ENCODE measurements around the gene CROCC2.

Gene CROCC2

DNA sequence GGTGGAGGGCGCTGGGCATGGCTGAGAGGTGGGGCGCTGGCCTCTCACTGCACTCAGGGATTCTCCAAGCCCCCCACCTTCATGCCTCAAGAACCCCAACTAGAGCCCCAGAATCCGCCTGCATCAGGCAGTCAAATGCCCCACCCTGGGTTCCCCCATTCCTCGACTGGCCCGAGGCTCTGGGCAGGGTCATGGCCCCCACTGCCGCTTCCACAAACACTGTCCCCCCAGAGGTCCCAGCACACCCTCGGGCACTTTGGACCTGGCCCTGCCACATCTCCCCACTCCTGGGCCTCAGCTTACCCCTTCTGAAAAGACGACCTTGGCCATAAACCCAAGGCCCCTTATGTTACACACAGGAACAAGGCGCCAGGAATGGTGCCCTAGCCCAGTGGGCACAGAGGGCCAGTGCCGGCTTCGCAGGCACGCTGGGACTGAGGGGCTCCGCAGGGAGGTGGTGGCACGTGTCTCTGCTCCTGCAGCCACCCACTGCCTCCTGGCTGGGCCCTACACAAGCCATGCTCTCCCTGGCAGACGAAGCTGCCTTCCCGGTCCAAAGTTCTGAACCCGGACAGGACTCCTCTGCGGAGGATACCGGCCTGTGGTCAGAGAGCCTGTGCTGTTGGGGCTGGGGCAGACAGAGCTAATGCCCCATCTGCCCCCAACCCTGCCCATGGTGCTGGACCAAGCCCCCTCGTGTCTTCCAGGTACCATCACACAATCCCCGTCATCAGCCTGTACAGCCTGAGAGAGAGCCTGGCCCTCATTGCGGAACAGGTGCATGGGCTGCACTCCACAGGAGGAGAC lies 30.7 kb upstream of the CROCC2 start:
- no peak for DNase-seq

DNA sequence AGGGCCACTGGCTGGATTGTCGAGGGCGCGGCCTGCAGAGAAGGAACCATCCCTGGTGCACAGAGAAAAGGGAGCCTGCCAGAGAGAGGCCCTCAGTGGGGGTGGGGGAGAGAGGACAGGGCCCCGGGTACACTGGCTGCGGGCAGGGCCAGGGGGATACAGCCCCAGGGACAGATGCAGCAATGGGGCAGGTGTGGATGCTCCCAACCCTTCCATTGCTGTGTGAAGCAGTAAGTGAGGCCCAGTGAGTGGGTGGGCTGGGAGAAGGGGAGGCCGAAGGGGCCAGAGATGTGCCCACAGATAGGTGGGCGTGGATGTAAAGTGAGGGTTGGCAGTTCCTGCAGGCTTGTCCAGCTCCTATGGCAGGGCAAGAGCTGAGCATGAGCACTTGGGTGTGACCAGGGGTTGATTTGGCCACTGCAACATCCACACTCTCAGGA lies 30.1 kb upstream of the CROCC2 start:
- no peak for DNase-seq

DNA sequence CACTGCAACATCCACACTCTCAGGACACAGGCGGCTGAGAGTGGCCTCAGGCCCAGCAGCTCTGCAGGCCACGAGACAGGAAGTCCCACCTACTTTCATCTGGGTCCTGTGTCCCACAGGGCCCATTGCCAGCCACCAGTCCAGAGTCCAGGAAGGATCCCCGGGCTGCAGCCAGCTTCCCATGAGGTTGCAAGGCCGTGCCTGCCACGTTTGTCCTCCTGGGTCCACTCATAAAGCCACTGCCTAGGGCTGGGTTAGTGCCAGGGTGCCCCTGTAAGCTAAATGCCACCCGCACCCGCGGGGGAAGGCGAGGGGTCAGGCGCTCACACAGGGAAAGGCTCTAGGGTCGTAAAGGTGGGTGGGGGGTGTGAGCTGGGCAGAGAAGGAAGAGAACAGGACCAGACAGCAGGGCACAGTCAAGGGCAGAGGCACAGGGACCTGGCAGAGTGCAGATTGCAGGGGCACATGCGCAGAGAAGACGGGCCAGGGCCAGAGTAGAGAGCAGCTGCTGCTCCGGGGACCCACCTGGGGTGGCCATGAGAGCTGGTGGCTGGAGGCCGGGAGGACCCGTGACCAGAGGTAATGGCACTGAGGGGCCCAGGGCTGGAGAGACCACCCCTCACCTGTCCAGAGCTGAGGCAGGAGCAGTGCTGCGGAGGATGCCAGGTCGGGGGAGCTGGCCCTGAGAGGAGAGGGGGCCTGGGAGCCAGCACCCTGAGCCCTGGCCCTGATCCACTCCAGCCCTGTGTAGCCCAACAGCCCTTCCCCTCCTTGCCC lies 29.5 kb upstream of the CROCC2 start:
- no peak for DNase-seq

DNA sequence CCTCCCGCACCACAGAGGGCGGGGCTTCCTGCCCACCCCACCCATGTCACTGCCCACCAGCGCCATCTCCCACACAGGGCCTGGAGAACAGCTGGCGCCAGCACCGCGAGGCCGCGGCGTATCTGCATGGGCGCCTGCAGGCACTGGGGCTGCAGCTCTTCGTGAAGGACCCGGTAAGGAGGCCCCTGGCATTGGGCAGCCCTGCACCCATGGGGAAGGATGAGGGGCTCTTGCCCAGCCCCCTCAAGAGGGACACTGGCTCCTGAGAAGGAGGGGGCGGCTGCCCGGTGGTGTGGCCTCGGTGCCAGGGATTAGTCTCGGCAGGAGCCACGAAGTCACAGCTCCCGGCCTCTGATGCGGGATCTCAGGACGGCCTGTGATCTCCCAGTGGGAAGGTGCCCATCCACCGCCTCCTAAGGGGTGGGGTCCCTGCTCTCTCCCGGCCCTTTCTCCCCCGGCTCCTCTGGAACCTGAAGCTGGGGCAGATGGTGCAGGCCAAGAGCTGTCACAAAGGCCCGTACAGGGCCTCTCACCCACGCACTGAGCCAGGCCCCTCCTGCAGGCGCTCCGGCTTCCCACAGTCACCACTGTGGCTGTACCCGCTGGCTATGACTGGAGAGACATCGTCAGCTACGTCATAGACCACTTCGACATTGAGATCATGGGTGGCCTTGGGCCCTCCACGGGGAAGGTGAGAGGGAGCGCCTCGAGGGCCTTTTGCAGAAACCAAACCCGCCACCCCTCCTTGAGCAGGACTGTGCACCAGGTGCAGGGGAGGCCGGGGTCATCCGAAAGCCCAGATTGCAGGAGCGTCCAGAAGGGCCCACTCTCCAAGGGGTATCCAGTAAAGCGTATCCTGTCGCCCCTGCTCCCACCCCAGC lies 28.4 kb upstream of the CROCC2 start:
- no peak for DNase-seq

DNA sequence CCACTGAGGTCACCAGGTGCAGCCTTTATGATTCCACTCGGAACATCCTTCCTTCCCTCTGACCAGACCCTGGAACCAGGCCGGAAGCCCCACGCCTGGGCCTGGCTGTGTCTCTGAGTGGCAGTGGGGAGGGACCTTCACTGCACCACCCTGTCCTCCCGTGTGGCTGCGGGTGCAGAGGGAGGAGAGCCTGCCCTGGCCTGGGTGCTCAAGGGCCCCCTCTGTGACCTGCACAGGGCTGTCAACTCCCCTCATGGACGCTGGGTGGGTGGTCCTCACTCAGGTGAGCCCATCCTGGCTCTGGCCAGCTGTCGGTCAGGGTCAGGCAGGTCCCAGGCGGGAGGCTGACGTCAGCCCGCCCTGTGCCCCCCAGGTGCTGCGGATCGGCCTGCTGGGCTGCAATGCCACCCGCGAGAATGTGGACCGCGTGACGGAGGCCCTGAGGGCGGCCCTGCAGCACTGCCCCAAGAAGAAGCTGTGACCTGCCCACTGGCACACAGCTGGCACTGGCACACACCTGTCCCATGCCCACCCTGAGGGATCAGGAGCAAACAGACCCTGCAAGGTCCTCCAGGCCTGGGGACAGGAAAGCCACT lies 27.7 kb upstream of the CROCC2 start:
- DNase-seq, result no peak

DNA sequence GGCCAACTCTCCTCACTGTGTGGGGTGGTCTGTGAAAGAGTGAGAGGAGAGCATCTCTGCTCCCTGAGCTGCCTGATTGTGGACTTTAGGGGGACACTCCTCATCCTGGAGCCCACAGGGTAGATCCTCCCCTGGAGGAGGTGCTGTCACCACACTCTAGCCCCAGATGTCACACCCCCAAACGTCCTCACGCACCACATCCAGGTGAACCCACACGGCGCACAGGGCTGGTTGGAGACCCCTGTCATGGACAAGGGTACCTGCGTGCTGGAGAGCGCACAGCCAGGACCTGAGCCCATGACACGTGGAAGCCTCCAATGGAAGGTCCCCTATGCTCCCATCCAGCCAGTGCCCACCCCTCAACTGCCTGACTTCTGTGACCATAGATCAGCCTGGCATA lies 27.0 kb upstream of the CROCC2 start:
- no peak for DNase-seq

DNA sequence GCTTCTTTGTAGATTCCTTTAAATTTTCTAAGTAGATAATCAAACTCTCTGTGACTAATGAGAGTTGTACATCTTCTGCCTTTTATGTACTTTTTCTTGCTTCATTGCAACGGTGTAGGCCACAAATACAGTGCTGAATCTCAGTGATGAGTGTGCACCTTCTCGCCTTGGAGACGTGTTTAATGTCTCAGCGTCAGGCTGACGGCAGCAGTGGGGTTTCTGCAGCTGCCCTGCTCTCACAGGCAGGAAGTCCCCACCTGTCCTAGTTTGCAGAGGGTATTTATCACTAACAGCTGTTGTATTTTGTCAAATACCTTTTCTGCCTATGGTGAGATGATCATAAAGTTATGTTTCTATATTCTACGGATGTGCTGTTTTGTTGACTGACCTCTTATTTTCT lies 24.2 kb upstream of the CROCC2 start:
- no peak for DNase-seq

DNA sequence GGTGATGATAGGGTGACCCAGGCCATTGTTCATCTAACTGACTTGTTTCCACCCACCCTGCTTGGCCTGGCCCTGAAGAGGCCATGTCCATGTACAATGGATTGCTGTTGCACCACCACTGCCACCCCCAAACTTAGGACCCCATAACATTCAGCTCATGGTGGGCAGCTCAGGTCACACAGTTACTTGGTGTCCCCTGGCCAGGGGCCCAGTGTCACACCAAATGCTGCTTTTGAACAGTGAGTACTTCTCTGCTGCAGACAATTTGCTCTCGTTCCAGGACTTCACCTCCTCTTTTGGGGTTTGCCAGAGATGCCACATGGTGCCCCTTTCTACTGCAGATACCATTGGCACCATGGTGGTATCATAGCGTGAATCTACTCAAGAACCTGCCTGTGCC lies 21.9 kb upstream of the CROCC2 start:
- DNase-seq, result no peak

DNA sequence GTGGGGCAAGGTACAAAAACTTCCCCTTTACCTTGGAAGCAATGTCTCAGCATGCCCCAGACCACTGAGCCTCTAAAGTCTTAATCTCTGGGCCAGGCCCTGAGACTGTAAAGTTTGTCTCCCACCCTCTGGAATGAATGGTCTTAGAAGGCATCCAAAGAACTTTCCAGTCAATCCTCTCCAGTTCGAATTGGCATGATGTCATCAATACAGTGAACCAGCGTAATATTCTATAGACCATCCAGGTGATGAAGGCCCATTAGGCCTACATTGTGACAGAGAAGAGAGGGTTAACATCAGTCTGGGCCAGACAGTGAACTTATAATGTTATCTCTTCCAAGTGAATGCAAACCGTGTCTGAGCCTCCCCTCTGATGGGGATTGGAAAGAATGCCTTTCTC lies 21.4 kb upstream of the CROCC2 start:
- DNase-seq, result no peak

DNA sequence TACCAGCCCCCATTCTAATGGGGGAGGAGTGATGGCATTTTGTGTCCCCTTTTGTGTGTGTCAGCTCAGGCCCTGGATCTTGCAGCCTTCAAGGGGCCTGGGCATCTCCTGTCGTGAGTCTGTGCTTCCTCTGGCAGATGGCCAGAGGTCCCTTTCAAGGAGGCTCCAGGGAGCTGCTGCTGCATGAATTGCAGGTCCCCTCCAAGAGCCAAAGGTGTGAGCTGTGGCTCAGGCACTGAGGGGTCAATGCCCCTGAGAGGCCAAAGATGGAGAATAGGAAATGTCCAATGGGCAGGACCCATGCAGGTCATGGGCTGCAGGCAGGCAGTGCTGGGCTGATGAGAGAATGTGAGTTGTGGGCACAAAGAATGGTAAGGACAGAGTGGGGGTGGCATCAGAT lies 20.6 kb upstream of the CROCC2 start:
- no peak for DNase-seq

DNA sequence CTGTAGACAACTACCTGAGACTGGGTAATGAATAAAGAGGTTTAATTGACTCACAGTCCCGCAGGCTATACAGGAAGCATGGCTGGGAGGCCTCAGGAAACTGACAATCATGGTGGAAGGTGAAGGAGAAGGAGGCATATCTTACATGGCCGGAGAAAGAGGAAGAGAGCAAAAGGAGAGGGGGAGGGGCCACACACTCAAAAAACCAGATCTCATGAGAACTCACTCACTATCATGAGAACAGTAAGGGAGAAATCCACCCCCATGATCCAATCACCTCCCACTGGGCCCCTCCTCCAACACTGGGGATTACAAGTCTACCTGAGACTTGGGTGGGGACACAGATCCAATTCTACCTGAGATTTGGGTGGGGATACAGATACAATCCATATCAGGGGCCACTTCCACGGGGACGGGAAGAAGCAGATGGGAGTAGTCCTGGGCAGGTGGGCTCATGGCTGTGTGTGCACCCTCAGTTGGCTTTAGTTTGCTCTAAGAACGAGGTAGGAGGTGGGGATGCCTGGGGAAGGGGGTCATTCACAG lies 20.0 kb upstream of the CROCC2 start:
- no peak for DNase-seq

DNA sequence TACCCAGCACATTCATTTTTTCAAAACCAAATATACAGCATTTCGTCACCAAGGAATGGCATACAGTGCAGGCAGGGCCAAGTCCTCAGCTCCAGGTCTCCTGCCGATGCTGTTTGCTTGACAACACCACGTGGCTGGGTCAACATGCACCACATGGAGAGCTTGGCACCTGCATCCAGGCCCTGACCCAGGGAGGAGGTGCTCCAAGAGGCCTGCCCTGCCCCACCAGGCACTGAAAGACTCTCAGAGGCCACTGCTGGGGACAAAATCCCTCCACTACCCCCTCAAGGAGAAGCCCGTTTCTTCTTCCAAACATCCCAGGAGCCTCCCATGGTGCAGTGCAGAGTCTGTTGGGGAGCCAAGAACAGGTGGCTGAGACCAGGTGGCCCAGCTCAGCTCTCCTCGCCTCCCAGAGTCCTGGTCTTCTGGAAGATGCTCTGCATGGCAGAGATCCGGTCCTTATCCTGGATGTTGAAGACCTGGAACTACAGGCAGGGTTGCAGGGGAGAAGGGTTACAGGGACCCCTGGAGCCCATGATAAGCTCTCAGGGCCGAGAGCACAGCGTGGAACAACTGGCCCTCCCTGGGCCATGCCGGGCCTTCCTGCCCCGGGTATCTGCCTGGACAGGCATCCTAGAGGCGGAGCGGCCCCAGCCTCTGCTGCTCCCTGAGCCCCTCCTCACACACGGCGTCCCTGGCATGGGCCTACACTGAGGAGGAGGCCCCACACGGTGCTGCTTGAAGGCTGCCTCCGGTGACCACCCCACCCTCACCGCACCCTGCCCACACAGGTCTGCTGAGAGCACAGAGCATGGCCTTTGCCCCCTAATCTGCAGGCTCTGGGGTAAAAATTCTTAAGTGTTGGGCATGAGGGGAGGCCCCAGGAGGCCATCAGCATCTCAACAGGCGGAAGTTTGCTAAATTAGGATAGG lies 19.2 kb upstream of the CROCC2 start:
- DNase-seq, result no peak

DNA sequence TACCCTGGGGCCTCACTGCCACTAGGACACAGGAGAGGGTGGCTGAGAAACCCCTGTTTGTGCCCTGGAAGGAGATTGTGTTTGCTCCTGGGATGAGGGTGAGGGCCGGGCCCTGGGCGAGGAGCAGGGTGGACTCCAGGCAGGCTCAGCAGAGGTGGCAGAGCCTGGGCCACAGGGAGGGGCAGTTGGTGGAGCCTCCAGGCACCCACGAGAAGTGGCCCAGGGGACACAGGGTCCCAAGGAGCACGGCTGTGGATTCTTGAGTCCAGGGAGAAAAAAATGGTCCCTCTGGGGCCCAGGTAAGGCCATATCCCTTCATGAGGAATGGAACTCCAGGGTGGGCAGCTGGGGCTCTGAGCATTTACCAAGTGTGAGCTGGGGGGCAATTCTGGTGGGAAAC lies 18.5 kb upstream of the CROCC2 start:
- DNase-seq, result no peak

DNA sequence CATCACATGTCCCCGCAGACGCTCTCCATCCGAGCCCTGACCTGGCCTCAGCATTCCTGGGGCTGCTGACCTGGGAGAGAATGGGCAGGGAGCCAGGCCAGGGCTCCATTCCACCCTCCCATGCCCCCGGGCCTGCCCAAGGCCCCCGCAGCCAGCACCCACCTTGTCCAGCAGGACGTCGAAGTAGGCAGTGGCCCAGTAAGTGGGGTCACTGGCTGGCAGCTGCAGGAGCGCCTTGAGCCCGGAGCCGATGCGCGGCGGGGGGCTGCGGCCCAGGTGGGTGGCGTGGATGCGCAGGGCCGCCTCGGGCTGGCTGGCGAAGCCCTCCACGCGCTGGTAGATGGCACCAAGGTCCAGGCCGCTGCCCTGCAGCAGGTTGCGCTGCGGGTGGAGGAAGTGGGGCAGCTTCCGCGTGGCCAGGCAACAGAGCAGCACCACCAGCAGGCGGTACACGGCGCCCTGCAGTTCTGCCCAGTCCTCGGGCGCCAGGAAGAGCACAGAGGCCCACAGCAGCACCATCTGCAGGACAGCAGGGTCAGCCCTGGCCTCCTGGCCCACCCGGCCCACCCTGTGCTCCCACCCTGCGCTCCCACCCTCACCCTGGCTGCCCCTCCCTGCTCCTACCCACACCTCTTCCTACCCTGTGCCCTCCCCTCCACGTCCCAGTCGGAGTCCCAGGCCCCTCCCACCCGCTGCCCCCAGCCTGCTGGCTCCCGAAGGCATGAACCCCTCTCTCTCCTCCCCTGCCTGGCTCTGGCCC lies 17.8 kb upstream of the CROCC2 start:
- no peak for DNase-seq

DNA sequence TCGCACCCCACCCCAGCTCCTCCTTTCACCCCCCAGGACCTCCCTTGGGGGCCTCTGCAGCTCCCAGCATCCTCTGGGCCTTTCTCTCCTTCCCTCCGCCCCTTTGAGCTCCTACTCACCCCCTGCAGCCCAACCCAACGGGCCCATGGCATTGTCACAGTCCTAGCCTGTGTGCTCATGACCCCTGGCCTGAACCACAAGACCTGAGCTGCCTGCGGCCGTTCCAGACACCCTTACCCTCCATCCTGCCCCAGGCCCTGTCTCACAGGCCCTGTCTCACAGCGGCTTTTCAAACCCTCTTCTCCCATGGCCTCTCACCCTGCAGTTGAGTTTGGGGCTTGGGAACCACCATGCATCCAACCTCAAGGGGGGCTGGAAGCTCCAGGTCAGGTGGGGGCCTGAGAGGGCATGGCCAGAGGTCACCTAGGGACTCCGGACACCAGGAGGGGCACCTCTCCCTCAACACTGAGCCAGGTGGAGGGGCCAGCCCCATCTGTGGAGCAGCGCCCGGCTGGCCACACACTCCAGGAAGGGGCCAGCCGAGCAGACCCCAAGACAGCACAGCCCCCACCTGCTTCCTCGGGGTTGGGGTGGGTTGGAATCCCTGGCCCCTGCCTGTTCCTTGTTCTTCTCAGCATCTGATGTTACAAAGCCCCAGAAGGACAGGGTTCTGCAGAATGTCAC lies 17.1 kb upstream of the CROCC2 start:
- DNase-seq, result no peak

DNA sequence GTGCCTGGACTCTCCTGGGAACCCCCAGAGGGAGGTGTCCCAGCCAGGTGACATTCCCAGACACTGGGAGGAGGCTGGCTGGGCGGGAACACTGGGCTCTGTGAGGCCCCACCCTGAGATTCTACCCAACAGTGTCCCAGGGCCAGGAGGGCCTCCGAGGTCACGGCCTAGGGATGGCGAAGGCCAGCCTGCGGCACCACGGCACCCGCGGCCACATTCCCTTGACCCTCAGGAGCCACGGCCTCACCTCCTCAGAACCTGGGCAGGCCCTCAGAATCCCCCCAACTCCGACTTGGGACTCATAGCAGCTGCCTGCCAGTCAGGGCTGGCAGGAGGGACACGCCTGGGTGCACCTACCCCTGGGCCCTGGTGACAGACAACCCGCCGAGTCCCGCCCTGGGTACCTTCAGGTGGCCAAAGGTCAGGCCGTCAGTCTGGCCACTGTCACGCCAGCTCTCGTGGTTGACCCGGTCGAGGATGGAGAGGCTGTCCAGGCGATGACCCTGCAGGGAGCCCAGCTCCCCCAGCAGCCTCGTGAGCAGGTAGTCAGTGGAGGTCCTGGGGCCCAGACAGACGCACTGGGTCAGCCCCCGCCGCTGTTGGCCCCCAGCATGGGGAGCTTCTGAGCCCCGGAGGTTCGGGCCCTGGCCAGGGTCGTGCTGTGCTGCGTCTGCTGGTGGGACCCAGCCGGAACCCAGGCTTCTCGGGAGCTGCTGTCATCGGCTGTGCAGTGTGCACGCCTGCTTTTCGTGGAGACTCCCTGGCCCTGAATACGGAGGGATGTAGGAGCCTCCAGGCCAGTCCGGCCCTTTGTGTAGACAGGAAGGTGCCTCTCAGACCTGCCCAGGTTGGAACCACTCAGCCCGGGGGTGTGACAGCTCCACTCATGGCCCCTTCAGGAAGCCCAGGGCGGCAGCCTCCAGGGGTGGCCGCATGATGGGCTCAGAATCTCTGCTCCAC lies 16.3 kb upstream of the CROCC2 start:
- DNase-seq, result no peak

DNA sequence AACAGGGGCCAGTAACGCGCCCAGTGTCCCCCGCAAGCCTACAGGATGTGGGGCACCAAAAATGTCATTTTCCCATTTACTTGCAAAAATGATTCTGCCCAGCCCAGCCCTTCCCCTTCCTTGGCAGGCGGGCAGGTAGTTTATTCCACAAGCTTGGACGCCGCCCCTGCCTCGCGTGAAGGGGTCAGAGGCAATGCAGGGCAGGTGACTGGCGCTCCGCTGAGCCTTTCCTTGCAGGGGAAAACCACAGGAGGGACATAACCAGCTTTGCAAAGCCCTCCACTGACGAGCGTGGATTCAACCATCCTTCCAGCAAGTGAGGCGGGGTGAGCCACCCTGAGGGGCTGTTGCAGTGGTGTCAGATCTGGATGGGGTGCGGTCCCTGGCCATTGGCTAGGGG lies 15.4 kb upstream of the CROCC2 start:
- DNase-seq, result no peak

DNA sequence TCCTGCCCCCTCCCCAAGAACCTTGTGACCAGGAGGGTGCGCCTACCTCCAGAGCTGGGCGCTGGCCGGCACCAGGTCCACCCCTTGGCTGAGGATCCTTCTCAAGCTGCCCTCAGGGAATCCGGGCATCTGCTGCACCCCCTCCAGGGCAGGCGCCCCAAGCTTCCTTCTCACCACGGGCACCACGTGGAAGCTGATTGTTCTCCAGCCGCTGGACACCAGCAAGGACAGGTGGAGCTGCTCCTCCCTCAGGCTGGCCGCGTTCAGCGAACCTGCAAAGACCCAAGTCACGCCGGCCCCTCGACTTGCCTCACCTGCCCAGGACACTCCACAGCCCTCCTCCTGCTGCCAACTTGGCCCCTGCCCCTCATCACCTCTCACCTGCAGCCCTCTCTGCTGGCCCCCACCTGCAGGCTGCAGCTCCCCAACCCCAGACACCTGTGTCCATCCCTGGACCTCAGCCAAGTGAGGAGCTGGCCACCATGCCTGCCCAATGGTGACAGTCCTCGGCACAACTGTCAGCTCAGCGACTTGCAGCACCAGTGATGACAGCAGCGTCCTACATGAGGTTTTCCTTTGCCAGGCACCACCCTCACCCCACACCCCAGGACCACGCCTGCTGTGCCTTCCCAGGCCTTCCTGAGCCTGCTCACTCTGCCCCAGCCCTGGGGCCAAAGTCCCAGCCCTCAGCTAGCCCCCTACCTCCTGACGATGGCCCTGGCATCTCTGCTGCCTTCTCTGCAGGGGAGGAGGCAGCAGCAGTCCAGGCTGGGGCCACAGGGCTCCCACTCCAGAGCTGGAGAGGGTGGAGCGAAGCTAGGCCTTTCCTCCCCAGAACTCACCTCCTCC lies 14.4 kb upstream of the CROCC2 start:
- no peak for DNase-seq
